Endodermal cell (in vitro differentiated cells): ENCODE data around the gene AFP. TPM values are rescaled to one million over a fixed set of nuclear protein-coding genes. Genes with fewer than 3 reads are reported as not detected.

Experiments used
- DNase-seq: peaks from one replicate; pipeline ENCODE4 v3.0.0-alpha.2; 2017
- H3K27ac ChIP-seq: 2 replicates; pipeline ENCODE4 v1.5.1; 2013; ENCODE audit warnings: mild to moderate bottlenecking, low read depth, low read length, moderate library complexity
- H3K27me3 ChIP-seq: 2 replicates; pipeline ENCODE4 v1.6.1; 2013; ENCODE audit warnings: mild to moderate bottlenecking, low read length, moderate library complexity; ENCODE audit not compliant: insufficient read depth, control insufficient read depth, poor library complexity, severe bottlenecking
- H3K36me3 ChIP-seq: 2 replicates; pipeline ENCODE4 v1.7.0; 2013; ENCODE audit warnings: mild to moderate bottlenecking, low read length, moderate library complexity; ENCODE audit not compliant: control insufficient read depth, insufficient read depth
- H3K4me1 ChIP-seq: one replicate; pipeline ENCODE4 v1.7.0; 2013; ENCODE audit warnings: low read length; ENCODE audit not compliant: control insufficient read depth, insufficient read depth
- H3K4me3 ChIP-seq: 2 replicates; pipeline ENCODE4 v1.5.1; 2013; ENCODE audit warnings: mild to moderate bottlenecking, low read length, moderate library complexity
- H3K9ac ChIP-seq: 2 replicates; pipeline ENCODE4 v1.6.1; 2013; ENCODE audit warnings: mild to moderate bottlenecking, low read length, moderate library complexity; ENCODE audit not compliant: poor library complexity, severe bottlenecking; ENCODE audit errors: extremely low read depth
- H3K9me3 ChIP-seq: 2 replicates; pipeline ENCODE4 v1.6.1; 2013; ENCODE audit warnings: mild to moderate bottlenecking, low read length, moderate library complexity; ENCODE audit not compliant: control insufficient read depth
- H3K27ac Mint-ChIP-seq: 2 replicates; pipeline ENCODE4 v1.8.0; 2020; ENCODE audit warnings: mixed read lengths
- H3K27me3 Mint-ChIP-seq: 2 replicates; pipeline ENCODE4 v1.8.0; 2021; ENCODE audit warnings: mild to moderate bottlenecking, mixed read lengths; ENCODE audit not compliant: insufficient read depth
- H3K36me3 Mint-ChIP-seq: 2 replicates; pipeline ENCODE4 v1.8.0; 2020; ENCODE audit warnings: low read depth, mixed read lengths
- H3K4me1 Mint-ChIP-seq: 2 replicates; pipeline ENCODE4 v1.8.0; 2020; ENCODE audit warnings: mixed read lengths
- H3K4me3 Mint-ChIP-seq: 2 replicates; pipeline ENCODE4 v1.8.0; 2020; ENCODE audit warnings: mild to moderate bottlenecking, moderate library complexity, mixed read lengths
- H3K9me3 Mint-ChIP-seq: 2 replicates; pipeline ENCODE4 v1.8.0; 2020; ENCODE audit warnings: mild to moderate bottlenecking, mixed read lengths
- WGBS, 2 experiments: methylation state at CpG; one replicate each; pipeline versions ENCODE4 v1.1.5 to v1.1.7; 2013; ENCODE audit warnings: missing lambda C conversion rate in 2 of 2, mixed read lengths in 1 of 2; ENCODE audit not compliant: insufficient coverage in 1 of 2, insufficient read length in 1 of 2; 5-methylcytosine and 5-hydroxymethylcytosine counted together
- total RNA-seq, 2 donors: library from RNA; stranded (reverse); fragmentation: NEBNext Ultra II Directional in 1 of 2; extraction: Animal tissue kit (Norgen Biotek cat#: 25700) in 1 of 2; gene quantifications; 2 replicates in 1 of 2; 3 replicates in 1 of 2; pipeline ENCODE4 v1.2.1, GENCODE V29; 2021
- TF ChIP-seq, protein P1 (sequence below): fragments of 200-600 bp; sonication (generic); conservative IDR thresholded peaks from 2 replicates; pipeline ENCODE4 v1.5.0; 2021; ENCODE audit warnings: antibody characterized with exemption, mild to moderate bottlenecking

AFP gene
- total RNA-seq, 2 donors from 2014 or later: 1.6 TPM; not detected in 1

DNA sequence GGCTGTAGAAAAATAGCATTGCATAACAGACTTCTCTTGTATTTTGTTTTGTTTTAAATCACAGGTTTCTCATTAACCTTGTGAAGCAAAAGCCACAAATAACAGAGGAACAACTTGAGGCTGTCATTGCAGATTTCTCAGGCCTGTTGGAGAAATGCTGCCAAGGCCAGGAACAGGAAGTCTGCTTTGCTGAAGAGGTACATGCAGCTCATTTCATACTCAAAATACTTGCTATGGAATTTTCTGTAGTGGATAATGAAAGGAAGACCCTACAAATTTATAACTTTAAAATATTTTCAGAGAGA is 17.6 kb downstream of the AFP start:
- H3K27ac Mint-ChIP-seq: peak overlapping the region; percentile 15
- H3K27ac ChIP-seq: no peak overlapping the region

DNA sequence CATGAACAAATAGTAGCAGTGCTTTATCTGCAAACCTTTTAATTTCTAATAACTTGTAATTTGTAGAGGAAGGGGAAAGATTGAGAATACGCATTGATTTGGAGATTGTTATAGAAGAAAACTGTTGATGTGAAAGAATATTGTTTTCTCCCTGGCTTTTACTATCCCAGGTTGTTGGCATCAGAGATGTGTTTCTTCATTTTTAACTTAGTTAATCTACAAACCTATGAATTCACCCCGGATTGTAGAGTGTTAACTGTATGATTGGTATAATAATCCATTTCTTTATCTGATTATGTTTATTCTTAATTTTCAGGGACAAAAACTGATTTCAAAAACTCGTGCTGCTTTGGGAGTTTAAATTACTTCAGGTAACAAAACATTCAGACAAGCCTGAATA is 18.9 kb downstream of the AFP start:
- Histone ChIP-seq H3K27me3 (peaks cover 59% of the 10 kb centered on the region), H3K27ac (no peak overlapping the region), H3K4me1 (peaks cover 11% of the 10 kb centered on the region), H3K36me3 (no peaks in the 10 kb centered on the region), H3K9ac (no peak overlapping the region), H3K9me3 (no peaks in the 10 kb centered on the region), H3K4me3 (no peak overlapping the region)
- DNase-seq: no peak
- Mint-ChIP-seq H3K9me3 (peaks cover 2% of the 10 kb centered on the region), H3K4me1 (peaks cover 29% of the 10 kb centered on the region), H3K27me3 (peaks cover 60% of the 10 kb centered on the region), H3K27ac (no peak overlapping the region), H3K4me3 (no peak overlapping the region), H3K36me3 (no peaks in the 10 kb centered on the region)
- 93% methylated on average over 2 of the region's 3 CpGs; no CpG with 5 or more reads in 1 of the 2 experiments for WGBS, 2 experiments
- TF ChIP-seq, protein P1, sequence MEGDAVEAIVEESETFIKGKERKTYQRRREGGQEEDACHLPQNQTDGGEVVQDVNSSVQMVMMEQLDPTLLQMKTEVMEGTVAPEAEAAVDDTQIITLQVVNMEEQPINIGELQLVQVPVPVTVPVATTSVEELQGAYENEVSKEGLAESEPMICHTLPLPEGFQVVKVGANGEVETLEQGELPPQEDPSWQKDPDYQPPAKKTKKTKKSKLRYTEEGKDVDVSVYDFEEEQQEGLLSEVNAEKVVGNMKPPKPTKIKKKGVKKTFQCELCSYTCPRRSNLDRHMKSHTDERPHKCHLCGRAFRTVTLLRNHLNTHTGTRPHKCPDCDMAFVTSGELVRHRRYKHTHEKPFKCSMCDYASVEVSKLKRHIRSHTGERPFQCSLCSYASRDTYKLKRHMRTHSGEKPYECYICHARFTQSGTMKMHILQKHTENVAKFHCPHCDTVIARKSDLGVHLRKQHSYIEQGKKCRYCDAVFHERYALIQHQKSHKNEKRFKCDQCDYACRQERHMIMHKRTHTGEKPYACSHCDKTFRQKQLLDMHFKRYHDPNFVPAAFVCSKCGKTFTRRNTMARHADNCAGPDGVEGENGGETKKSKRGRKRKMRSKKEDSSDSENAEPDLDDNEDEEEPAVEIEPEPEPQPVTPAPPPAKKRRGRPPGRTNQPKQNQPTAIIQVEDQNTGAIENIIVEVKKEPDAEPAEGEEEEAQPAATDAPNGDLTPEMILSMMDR: no peak

More for the DNA sequence above, 17.6 kb downstream of the AFP start:
- Mint-ChIP-seq H3K4me3 (no peak overlapping the region), H3K27me3 (peaks cover 66% of the 10 kb centered on the region), H3K36me3 (no peaks in the 10 kb centered on the region), H3K4me1 (peaks cover 29% of the 10 kb centered on the region), H3K9me3 (peaks cover 2% of the 10 kb centered on the region)
- H3K36me3 ChIP-seq: no peaks in the 10 kb centered on the region
- DNase-seq: no peak
- no peak overlapping the region for H3K4me3 ChIP-seq
- peaks cover 11% of the 10 kb centered on the region for H3K4me1 ChIP-seq
- H3K9me3 ChIP-seq: no peaks in the 10 kb centered on the region
- H3K9ac ChIP-seq: no peak overlapping the region
- TF ChIP-seq, protein P1: no peak
- H3K27me3 ChIP-seq: peaks cover 71% of the 10 kb centered on the region

DNA sequence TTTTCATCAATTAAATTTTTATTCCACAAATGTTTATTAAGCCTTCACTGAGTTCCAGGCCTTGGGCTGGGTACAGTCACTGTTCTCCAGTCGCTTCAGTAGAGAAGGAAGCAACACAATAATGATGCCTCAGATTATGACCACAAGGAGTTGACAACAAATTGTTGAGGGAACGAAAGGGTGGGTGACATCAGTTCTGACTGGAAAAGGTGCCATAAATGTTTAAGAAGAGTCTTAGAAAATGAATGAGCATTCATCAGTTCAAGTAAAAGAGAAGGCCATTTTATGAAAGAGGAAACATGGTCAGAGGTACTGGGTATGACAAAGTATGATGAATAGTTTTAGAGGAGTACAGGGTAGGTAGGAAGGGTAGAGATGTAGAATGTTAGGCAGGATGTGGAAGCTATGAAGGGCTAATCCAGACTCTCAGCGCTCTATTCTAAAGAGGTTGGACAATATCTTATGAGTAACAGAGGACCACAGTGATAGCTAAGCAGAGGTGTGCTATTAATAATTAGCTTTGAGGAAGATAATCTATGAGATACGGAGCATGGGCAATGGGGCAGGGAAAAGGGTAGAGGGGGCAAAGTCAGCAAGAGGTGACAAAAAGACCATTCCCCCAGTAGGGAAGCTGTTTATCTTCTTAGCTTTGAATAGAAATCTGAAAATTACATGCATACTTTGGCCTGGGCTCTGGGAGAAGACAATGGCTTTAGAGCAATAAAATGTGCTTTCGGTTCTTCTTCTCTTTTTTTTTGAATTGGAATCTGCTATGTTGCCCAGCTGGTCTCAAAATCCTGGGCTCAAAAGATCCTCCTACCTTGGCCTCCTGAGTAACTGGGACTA is 20.4 kb downstream of the AFP start:
- no peak overlapping the region for H3K27ac Mint-ChIP-seq
- DNase-seq: no peak
- Histone ChIP-seq H3K4me3 (no peak overlapping the region), H3K4me1 (peaks cover 5% of the 10 kb centered on the region), H3K36me3 (no peaks in the 10 kb centered on the region), H3K27me3 (peaks cover 47% of the 10 kb centered on the region), H3K9ac (no peak overlapping the region), H3K9me3 (no peaks in the 10 kb centered on the region), H3K27ac (no peak overlapping the region)
- WGBS, 2 experiments: 90 to 91% methylated on average over 4 of the region's 5 CpGs
- H3K27me3 Mint-ChIP-seq: peaks cover 52% of the 10 kb centered on the region
- H3K36me3 Mint-ChIP-seq: no peaks in the 10 kb centered on the region
- no peak overlapping the region for H3K4me3 Mint-ChIP-seq
- TF ChIP-seq, protein P1: no peak
- peaks cover 2% of the 10 kb centered on the region for H3K9me3 Mint-ChIP-seq
- H3K4me1 Mint-ChIP-seq: peaks cover 22% of the 10 kb centered on the region
